Kasumi-1 (cell line): ENCODE results near the gene OR4Q3.
"Not testable (repeated sequence)": the region's sequence is repeated elsewhere in the genome, so short reads cannot be mapped to it uniquely, and the experiment has no call there.

ENCODE experiments used
- DNase-seq, 2 experiments: peaks; one replicate each; lab custom pipeline; 2025; lab: John Stamatoyannopoulos, UW

The OR4Q3 gene

DNA sequence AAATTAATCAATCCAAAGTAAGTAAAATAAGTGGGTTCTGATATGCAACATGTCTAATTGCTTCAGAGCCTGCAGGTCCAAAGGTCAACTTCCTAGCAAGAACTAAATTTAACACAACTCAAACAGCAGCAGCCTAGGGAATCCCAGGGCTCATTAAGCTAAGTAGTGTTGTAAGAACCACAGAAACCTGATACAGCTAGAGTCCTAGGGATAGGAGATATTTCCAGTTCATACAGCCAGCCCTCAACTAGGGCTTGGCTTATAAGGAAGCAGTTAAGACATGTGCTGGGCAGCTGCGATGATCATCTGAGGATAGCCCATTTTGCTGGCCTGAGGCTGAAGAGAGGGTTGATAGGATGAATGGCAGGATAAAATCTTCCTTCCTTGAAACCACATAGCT, at the start of gene OR4Q3:
OR4Q3 (plus strand) TSS at position 316 of the 400 bp plus-strand sequence.
- no peak for DNase-seq

DNA sequence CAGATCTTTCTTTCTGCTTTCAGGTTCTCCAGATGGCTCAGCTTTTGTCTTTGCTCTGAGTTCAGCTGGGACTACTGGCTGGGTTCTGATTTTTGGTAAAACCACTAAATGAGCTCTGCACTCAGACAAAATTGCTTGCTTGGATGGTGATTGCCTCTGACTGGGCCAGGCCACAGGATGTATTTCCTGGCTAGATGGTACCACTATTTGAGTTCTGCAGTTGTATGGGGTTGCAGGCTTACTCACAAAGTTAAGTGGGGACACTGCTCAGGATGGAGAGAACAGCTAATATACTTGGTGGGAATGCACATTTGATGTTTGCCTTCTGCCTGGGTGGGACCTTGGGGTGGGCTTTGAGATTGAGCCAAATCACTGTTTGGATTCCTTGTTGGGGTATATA, 14.0 kb upstream of the OR4Q3 start:
- no peak for DNase-seq

GRCh38 chr14:19729763-19730162, 13.6 kb upstream of the OR4Q3 start:
- DNase-seq, result no peak

DNA sequence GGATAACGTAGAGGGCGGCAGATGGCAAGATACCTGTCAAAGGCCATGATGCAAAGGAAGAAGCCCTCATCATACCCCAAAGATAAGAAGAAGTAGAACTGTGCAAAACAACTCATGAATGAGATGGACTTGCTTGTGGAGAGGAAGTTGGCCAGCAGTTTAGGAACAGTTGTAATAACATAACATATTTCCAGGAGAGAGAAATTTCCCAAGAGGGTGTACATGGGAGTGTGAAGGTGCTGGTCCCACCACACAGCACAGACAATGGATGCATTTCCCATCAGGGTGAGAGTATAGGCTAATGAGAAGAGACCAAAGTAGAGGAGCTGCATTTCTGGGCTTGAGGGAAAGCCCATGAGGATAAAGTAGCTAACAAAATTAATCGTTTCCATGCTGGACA, 9.5 kb upstream of the OR4Q3 start:
- DNase-seq, result not testable (repeated sequence)

GRCh38 chr14:19752316-19752715, 8.9 kb downstream of the OR4Q3 start:
- not testable (repeated sequence) for DNase-seq

DNA sequence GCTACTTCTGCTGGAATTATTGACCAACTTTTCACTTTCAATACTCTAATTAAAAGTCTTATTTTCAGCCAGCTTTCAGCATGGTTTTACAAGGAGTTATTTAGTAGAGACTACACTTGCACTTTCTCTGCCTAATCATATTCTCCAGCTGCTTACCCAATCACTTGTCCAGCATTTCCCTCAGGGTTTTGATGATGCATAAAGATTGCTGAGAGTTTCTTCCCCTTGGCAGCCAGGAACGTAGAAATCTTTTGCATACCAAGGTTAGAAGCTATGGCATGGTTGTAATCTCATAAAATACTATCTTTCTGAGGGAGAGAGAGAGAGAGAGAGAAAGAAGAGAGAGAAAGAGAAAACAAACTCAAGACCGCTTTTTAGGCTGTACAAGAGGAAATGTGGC, 10.8 kb downstream of the OR4Q3 start:
- DNase-seq, result no peak

GRCh38 chr14:19771491-19771890, 28.1 kb downstream of the OR4Q3 start:
- not testable (repeated sequence) for DNase-seq

GRCh38 chr14:19771895-19772430, 28.6 kb downstream of the OR4Q3 start:
- peak; percentile 6 to 7 for DNase-seq

- DNase-seq, result not testable (repeated sequence)
Measured at GRCh38 chr14:19772454-19772853, 29.1 kb downstream of the OR4Q3 start.

GRCh38 chr14:19773204-19773603, 29.8 kb downstream of the OR4Q3 start, which contains the start of gene OR4M1:
TSS of gene OR4M1 (plus strand) at chr14:19773504. CDS start at chr14:19780323, 6,819 bp downstream.
- DNase-seq, result not testable (repeated sequence)

- no peak for DNase-seq
Measured at GRCh38 chr14:19775587-19775986, 32.2 kb downstream of the OR4Q3 start.

DNA sequence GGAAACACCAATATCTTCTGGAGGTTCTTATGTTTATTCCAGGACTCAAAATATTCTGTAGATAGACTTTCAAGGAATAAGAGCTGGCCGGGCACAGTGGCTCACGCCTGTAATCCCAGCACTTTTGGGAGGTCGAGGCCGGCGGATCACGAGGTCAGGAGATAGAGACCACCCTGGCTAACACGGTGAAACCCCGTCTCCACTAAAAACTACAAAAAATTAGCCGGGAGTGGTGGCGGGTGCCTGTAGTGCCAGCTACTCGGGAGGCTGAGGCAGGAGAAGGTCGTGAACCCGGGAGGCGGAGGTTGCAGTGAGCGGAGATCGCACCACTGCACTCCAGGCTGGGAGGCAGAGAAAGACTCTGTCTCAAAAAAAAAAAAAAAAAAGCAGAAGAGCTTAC, 42.5 kb downstream of the OR4Q3 start:
- DNase-seq, result not testable (repeated sequence)

- not testable (repeated sequence) for DNase-seq
Measured at GRCh38 chr14:19787318-19787717, 43.9 kb downstream of the OR4Q3 start.

DNA sequence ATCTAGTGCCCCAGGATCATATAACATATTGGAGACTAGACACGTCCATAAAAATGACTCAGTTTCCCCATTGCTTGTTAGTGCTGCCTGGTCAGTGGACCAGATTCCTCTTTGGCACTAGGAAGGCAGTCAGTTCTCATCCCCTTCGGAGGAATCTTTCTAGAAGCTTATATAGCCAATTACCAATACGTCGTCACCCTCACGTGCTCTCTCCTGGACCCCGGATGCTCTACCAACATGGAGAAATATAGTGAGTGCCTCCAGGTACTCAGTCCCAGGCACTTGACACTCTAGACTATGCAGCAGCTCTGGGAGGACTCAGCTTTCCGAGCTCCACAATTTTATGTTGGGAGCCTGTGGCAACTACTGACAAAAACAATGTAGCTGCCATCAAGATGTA, 44.8 kb downstream of the OR4Q3 start:
- DNase-seq, result not testable (repeated sequence)

DNA sequence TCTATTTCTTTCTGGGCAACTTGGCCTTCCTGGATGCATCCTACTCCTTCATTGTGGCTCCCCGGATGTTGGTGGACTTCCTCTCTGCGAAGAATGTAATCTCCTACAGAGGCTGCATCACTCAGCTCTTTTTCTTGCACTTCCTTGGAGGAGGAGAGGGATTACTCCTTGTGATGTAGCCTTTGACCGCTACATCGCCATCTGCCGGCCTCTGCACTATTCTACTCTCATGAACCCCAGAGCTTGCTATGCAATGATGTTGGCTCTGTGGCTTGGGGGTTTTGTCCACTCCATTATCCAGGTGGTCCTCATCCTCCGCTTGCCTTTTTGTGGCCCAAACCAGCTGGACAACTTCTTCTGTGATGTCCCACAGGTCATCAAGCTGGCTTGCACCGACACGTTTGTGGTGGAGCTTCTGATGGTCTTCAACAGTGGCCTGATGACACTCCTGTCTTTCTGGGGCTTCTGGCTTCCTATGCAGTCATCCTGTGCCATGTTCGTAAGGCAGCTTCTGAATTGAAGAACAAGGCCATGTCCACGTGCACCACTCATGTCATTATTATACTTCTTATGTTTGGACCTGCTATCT, 53.2 kb downstream of the OR4Q3 start:
- DNase-seq, result not testable (repeated sequence)
